Kidney glomerular epithelial cell (primary cell): Measurements from ENCODE around the gene PIGB.
"Not testable (repeated sequence)": the region's sequence is repeated elsewhere in the genome, so short reads cannot be mapped to it uniquely, and the experiment has no call there.

Experiments
- DNase-seq: peaks from one replicate; lab custom pipeline; 2025; lab: John Stamatoyannopoulos, UW

The PIGB gene

GRCh38 chr15:55318588-55319494 lies at the start of gene PIGB, which contains the start of gene PIGBOS1:
TSS of gene PIGB (plus strand) at chr15:55319222. CDS start at chr15:55319251, 29 bp downstream.
TSS of gene PIGBOS1 (minus strand) at chr15:55319123. CDS start at chr15:55317792, 1,331 bp downstream.
- peak; percentile 77 for DNase-seq

- no peak for DNase-seq
These were observed 48.7 kb upstream of the PIGB start for GRCh38 chr15:55270291-55270690.

- DNase-seq = no peak
These were observed 42.7 kb upstream of the PIGB start for GRCh38 chr15:55276324-55276723.

- DNase-seq = no peak
These were observed 41.9 kb upstream of the PIGB start for GRCh38 chr15:55277116-55277564.

- no peak for DNase-seq
These were observed 41.3 kb upstream of the PIGB start for GRCh38 chr15:55277715-55278114.

DNA sequence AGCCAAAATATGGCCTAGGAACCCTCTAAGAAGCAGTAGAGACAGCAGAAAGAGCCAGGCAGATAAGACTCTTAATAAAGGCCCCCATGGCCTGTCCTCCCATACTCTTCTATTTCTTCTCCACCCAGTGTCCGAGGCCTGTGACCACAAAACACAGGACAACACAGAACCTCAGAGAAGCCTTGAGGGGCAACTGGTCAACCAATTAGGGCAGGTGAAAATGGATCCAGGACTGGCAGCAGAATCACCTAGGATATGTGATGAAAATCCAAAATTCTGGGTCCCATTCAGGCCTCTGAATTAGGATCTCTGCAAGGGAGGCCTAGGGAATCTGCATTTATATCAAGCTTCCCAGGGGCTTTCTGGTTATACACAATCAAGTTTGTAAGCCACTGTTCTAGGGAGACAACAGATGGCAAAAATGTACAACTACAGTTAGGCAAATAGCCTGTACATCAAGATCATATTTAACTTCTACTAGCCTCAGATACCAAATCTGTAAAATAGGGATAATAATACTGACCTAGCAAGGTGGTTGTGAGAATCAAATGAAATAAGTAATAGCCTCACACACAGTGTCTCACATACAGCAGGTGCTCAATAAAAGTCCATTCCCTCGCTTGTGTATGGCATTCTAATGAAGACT lies 39.8 kb upstream of the PIGB start:
- no peak for DNase-seq

DNA sequence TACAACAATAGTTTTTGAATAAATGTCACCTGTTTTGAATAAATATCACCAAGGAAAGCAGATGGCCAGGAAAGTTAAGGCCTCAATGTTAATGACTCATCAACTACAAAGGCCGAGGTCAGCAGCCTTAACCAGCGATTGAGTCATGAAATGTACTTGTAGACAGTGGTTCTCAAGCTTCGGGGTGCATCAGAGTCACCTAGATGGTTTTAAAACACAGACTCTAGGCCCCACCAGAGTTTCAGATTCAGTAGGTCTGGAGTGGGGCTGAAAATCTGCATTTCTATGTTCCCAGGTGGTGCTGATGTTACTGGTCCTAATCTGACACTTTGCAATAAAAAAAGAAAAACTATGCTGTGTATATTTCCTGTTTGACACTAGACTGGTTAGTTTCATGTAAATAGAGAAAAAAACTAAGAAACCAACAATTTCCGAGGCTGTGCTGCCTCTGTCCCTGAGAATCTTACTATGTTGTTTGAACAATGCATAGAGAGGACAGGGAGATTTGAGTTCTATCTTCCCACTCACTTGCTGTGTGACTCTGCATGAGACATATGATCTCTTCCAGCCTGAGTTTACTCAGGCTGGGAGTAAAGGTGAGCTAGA lies 39.2 kb upstream of the PIGB start:
- DNase-seq = peak; percentile 49

DNA sequence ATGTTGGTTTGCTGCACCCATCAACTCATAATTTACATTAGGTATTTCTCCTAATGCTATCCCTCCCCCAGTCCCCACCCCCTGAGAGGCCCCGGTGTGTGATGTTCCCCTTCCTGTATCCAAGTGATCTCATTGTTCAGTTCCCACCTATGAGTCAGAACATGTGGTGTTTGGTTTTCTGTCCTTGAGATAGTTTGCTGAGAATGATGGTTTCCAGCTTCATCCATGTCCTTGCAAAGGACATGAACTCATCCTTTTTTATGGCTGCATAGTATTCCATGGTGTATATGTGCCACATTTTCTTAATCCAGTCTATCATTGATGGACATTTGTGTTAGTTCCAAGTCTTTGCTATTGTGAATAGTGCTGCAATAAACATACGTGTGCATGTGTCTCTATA lies 38.4 kb upstream of the PIGB start:
- not testable (repeated sequence) for DNase-seq

DNA sequence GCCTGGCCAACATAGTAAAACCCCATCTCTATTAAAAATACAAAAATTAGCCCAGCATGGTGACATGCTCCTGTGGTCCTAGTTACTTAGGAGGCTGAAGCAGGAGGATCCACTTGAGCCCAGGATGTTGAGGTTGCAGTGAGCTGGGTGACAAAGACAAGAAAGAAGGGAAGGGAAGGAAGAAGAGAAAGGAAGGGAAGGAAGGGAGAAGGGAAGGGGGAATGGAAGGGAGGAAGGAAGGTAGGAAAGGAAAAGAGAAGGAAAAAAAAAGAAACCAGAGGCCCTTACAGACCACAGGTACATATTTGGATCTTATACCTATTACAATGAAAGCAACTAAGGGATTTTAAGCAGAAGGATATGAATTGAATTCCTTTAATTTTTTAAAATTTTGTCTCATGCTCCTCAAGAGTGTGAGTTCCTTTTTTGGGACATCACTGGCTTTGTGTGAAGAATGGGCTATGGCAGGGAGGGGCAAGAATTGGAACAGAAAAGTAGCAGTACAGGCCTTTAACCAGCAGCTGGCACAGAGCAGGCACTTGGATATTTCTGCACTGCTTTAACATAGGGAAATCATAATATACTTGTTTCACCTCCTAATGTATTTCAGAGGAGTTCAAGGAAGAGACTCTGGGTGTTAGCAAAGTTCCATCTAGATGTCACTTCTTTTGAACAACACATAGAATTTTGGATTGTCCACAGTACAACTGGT lies 37.3 kb upstream of the PIGB start:
- DNase-seq = no peak

DNA sequence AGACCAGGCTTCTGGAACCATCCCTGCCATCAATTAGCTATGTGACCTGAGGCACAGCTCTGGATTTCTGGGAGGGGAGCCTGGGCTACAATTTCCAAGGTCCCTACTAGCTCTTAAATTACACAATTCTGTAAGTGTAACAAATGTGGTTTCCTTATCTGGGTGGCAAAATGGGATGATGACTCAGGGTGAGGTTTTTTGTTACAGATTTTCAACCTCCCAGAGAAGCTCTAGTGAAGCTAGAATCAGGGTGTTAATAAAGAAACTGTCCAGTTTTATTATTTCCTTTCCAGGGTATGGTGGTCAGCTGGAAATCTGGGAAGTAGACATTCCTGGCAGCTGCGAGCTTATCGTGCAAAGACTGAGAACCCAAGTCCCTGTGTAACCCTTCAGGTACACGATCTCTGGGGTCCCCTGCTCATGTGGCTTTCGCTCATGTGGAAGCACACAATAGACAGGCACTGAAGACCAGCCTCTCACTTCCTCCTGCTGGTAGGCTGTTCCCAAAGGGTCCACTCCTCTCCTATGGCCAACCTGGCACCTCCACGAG lies 36.7 kb upstream of the PIGB start:
- DNase-seq = peak; percentile 40

DNA sequence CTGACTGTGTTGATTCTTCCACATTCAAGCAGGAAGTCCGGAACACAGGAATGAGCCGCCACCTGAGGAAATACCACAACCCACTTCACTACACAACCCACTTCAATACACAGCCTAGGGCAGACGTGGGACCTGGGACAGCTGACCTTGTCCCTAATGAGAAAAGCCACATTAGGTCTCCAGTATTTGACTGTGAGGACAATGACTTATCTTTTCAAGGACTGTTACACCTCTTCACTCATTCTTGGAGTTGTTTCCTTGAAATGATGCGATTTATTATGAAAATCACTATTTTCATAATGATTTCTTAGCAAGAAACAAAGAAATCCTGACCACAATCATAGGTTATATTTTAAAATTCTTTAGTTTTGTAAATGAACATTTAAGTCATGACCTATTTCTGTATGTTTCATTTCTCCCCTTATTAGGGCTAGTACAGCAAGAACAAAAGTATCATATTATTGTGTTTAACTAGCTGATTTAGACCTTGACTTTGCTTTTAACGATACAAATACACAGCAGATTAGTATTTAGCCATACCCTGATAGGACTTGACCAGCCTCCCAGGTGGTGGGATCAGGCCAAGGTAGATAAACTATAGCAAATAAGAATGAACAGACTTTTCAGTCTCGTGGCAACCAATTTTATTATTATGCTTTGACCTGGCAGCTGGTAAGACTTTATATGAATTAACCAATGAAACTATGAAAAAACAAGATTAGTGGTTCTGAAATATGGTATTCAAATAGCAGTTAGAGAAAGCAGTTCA lies 35.5 kb upstream of the PIGB start:
- no peak for DNase-seq

GRCh38 chr15:55284426-55284825 lies 34.6 kb upstream of the PIGB start:
- no peak for DNase-seq

DNA sequence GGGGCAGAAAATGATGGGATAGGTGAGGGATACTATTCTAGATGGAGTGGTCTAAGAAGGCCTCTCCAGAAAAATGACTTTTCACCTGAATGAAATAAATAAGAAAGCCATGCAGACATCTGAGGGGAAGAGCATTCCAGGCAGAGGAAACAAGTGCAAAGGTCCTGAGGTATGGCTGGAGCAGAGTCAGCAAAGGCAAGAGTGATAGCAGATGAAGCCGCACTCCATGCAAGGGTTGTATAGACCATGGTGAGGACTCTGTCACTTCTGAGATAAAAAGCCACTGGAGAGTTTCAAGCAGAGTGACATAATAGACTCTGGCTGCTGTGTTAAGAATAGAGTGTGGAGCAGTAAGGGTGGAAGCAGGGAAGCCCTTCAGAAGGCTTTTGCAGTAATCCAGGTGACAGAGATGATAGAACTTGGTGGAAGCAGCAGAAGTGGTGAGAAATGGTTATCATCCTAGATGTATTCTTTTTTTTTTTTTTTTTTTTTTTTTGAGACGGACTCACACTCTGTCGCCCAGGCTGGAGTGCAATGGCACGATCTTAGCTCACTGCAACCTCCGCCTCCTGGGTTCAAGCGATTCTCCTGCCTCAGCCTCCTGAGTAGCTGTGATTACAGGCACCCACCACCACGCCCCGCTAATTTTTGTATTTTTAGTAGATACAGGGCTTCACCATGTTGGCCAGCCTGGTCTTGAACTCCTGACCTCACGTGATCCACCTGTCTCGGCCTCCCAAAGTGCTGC lies 32.4 kb upstream of the PIGB start:
- DNase-seq = not testable (repeated sequence)

DNA sequence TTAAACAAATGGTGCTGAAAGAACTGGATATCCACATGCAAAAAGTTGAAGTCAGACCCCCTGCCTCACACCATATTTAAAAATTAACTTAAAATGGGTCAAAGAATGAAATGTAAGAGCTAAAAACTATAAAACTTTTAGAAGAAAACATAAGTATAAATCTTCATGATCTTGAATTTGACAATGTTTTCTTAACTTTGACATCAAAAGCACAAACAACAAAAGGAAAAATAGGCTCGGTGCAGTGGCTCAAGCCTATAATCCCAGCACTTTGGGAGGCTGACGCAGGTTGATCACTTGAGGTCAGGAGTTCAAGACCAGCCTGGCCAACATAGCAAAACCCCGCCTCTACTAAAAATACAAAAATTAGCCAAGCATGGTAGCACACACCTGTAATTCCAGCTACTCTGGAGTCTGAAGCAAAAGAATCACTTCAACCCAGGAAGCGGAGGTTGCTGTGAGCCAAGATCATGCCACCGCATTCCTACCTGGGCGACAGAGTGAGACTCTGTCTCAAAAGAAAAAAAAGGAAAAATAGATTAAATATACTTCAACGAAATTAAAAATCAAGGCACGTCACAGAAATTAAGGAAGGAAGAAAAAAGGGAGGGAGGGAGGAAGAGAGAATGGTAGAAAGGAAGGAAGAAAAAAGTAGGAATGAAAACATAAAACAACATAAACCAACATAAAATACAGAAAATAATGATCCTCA lies 30.9 kb upstream of the PIGB start:
- DNase-seq = no peak

DNA sequence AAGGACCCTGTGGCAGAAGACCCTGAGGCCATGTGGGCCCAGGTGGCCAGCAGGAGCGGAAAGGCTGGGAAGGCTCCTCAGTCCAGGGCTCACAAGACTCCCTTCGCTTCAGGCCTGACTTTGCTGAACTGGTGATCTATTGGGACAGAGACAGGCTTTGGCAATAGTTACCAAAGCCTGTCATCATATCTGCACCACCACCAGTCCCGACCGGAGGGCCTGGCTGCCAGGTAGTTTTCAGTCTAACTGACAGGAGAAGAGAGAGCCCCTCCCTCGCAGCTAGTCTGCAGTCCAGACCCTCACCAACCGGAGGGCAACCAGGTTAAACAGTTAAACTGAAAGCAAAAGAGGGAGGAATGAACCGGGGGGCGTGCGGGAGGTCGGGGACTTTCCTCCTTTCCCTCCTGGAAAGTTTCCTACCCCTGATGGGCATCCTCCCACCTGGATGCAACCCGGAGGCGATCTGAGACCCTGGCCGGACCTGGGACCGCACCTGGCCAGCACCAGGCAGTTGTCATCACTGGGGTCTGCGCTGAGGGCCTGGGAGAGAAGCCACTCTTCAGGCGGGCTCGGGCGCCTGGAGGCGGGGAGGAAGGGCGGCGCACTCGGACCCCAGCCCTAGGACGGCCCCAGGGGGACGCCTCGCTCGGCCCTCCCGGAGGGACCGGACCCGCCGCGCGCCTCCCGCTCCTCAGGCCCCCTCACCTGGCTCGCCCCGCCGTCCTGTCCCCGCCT lies 29.8 kb upstream of the PIGB start:
- DNase-seq = no peak

DNA sequence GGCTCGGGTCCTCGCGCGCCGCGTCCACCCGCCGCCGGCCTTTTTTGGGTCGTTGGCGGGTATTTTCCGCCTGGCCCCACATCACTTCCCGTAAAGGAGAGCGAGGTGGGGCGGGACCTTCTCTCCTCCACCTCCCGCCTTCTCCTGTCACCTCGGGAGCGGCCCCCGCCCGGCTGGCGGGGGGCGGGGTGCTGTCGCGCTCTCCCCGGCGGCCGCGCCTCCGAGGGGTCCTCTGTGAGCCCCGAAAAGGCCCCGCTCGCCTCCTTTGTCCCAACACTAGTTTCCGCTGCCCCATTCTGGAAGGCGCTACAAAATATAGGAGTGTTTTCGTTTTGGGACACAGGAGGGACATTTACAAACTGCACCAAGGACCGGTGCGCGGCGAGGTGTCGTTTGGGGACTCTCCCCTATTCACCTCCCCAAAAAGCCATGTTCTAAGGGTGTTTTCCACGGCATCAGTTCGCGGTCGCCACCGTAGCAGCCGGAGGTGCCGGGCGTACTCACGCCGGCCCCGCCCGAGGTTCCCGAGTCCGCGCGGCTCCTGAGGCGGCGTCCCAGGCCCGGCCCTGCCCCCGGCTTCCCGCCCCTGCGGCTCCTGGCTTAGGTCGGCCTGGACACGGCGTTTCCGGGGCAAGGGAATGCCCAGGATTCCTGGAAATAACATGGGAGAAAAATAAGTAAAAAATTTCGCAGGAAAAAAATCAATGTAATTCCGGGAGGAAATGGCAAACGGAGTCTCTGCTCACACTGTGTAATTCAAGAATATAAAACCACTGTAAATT lies 29.1 kb upstream of the PIGB start, which contains the start of gene RAB27A:
Gene RAB27A, minus strand, starts transcription at position 68 of the 782 bp plus-strand sequence. CDS start 54,879 bp downstream, outside the sequence.
- peak; percentile 76 for DNase-seq

DNA sequence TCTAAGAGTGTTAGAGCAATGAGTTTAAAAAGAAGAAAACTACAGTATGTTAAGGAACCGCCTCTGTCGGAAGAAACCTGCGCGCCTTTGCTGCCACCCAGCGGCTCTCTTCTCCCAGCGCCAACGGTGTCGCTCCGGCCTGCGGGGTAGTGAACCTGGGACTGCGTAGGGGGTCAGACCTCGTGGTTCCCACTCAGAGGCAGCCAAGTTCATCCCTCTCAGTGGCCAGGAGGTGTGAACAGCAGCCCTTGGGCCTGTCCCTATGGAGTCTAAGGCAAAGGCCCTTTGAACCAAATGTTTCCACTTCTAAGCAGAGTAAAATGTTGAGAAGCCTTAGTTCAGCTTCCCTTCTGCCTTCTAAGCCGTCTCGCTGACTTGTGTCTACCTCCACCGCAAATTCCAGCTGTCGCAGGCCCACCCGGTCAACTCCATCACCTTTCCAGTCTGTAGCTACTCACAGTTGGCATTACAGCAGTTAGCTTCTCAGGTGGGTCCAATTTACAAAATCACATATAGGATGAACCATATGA lies 28.4 kb upstream of the PIGB start:
- no peak for DNase-seq

DNA sequence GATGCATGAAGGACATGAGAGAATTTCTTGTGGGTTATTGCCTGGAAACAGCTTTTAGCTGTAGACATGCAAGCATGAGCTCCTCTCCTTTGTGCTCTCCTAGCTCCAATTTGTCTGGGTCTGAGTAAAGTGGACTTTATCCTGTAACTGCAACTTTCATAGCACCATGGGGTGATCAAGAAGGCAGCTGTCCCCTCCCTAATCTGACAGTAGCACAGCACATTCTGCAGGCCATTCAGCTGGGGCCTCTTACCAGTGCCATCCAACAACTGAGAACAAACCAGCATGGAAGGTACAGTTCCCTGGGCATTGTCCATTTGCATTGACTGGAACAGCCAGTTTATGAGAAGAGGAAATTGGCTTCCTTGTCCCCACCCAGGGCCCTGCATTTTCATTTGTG lies 21.7 kb upstream of the PIGB start:
- no peak for DNase-seq
